GM19463 (cell line): ENCODE data around the gene RSPH10B2.
"Not testable (repeated sequence)": the region's sequence is repeated elsewhere in the genome, so short reads cannot be mapped to it uniquely, and the experiment has no call there.

Experiments used
- ATAC-seq: cut with Tn5 transposase; IDR thresholded peaks from one replicate; pipeline ENCODE4 v1.9.1; 2021; ENCODE audit warnings: mild to moderate bottlenecking, moderate library complexity; ENCODE audit not compliant: unreplicated experiment

The RSPH10B2 gene

DNA sequence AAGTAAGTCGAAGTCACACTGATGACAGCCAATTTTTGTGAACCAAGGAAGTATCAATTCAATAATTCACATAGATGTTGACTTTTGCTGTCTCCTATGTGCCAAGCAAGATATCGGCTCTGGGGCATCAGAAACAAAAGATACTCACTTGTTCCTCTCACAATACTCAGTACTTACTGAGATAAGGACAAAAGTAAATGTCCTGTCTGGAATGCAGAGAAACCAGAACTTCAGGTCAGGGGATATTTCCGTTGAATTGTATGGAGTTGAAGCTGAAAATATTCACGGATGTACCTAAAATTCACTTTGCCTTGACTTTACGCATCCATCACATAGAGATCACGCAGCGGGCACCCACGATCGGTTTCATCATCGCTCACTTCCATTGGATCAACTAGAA is 83.2 kb downstream of the RSPH10B2 start:
- not testable (repeated sequence) for ATAC-seq

DNA sequence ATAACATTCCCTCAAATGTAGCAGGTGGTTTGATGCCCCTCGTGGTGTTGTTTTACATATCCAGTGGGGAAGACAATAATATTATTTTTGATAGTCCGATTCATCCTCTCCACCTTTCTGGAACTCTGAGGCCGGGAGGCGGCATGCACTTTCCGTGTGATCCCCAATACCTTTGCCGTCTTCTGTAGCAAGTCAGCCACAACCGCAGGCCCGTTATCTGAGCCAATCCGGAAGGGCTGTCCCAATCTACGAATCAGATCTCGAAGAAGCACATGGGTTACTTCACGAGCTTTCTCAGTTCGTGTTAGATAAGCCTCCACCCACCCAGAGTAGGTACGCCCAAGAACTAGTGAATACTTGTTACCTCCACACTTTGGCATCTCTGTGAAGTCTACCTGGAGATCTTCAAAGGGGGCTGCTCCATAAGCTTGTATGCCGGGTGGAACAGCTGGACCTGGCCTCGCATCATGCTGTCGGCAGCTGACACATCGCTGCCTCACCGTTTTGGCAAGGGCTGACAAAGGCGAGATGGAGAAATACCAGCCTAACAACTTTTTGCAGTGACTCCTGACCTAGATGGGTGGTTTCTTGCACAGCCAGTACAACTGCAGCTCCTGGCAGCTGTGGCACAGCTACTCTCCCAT is 88.5 kb downstream of the RSPH10B2 start:
- ATAC-seq, result not testable (repeated sequence)

DNA sequence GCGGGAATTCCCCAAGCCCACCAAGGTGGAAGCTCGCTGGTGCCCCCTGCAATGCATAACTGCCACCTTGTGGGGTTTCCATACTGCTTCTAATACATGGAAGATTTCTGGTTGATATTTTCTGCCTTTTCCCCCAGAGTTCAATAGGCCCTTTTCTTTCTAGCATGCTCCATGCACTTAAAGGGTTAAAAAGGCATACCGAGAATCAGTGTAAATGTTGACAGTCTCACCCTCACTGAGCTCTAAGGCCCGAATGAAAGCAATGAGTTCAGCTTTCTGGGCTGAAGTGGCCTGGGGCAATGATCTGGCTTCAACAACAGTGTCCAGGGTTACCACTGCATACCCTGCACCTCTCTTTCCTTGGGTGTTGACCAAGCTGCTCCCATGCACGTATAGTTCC is 89.2 kb downstream of the RSPH10B2 start:
- not testable (repeated sequence) for ATAC-seq

DNA sequence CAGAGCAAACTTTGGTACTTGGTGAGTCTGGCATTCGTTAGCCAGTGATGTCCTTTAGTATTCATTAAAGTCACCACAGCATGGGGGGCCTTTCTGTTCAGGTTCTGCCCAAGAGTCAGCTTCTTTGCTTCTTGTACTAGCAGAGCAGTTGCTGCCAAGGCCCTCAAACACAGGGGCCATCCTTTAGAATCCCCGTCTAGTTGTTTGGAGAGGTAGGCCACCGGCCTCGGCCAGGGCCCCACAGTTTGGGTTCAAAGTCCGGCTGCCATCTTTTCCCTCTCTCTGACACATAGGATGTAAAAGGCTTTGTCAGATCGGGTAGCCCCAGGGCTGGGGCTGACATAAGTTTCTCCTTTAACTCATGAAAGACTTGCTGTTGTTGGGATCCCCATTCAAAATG is 89.8 kb downstream of the RSPH10B2 start:
- not testable (repeated sequence) for ATAC-seq

- not testable (repeated sequence) for ATAC-seq
These were observed 92.1 kb downstream of the RSPH10B2 start for GRCh38 chr7:6845971-6846449.

- ATAC-seq, result not testable (repeated sequence)
These were observed 93.8 kb downstream of the RSPH10B2 start for GRCh38 chr7:6847751-6848150.
